Activated CD4-positive, alpha-beta T cell treated with anti-CD3 and anti-CD28 coated beads, Interleukin-2, amount 50 U/mL, for 24 hours (primary cell): ENCODE measurements around the gene CXCL10.
"Not testable (repeated sequence)": the region's sequence is repeated elsewhere in the genome, so short reads cannot be mapped to it uniquely, and the experiment has no call there.

Experiments
- DNase-seq, 2 donors: peaks; one replicate each; pipeline ENCODE4 v3.0.0-alpha.2; 2020; ENCODE audit warnings: low read depth in 1 of 2, low spot score in 1 of 2

Gene CXCL10

DNA sequence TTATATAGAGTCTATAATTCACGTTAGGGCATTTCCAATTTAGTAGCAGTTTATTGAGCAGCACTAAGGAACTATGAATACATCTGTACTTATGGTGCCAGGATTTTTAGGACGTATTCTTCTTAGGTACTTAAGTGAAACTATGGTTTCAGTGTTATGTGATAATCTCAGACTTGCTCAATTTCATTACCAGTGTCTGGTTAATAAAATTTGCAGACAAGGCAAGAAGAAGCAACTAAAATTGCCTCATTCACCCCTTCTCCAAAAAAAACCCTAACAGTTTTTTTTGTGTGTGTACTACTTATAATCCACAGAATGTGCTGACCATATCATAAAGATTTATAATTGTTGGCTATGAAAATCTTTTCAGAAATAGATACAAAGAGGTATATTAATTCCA, 6.0 kb upstream of the CXCL10 start:
- DNase-seq = no peak

DNA sequence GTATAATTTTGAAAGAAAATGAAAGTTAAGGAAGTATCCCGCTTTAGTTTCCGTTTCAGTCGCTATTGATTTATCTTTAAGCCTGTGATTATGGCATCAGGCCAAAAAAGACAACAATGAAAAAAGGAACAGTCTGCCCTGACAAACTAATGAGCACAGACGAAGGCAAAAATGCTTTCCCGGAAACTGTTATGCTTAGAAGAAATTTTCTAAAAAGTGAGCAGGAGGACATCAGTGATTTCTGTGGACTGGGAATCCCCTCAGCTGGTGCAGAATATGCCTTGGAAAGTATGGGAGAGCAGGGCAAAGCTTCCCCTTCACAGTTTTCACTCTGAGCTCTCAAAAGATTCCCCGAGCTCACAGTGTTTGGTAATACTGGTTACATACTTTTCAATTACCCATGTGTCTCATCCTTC, 5.1 kb upstream of the CXCL10 start:
- DNase-seq = no peak

DNA sequence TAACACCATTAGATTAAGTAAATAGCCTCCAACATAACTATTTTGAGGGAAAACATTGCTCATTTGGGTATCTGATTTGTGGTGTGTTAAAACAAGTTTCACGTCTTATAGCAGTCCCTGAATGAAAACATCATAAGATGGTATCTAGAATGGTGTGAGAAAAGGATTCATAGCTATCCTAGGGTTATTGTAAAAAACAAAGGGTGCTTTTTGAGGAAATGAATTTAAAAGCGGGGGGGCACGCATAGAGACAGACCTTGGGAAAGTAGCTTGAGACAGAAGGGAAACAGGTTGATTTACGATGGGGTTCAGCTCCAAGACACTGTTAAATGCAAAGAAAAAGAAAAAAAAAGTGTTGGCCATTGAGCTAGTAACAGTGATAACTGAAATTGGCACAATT, 768 bp upstream of the CXCL10 start:
- DNase-seq = no peak

DNA sequence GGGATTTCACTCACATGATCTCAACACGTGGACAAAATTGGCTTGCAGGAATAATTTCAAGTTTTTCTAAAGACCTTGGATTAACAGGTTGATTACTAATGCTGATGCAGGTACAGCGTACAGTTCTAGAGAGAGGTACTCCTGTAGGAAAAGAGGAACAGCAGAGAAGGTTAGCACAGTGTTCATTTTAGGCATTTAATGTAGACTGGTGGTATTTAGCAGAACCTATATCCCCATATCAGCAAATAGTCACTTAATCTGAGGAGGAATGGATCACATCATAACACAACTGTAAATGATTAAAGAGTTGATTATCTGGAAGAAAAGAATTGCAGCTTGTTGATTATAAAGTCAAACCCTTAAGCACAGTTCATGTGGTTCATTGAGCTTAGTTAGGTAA, 620 bp downstream of the CXCL10 start:
- DNase-seq = no peak

DNA sequence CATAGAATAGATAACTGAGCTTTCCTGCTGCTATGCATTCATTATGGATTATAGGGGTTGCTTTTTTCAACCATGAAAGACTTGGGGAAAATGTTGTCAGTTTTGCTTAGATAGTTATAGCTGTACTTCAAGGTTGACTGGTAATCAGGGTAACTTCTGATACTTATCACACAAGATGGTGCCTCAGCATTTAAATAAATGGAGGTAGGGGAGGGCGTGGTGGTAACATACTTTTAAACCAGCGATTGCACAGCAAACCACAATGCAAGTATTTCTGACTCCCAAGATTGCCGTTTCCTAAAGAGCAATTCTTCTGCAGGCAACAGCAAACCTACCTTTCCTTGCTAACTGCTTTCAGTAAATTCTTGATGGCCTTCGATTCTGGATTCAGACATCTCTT, 1.3 kb downstream of the CXCL10 start:
- no peak for DNase-seq

DNA sequence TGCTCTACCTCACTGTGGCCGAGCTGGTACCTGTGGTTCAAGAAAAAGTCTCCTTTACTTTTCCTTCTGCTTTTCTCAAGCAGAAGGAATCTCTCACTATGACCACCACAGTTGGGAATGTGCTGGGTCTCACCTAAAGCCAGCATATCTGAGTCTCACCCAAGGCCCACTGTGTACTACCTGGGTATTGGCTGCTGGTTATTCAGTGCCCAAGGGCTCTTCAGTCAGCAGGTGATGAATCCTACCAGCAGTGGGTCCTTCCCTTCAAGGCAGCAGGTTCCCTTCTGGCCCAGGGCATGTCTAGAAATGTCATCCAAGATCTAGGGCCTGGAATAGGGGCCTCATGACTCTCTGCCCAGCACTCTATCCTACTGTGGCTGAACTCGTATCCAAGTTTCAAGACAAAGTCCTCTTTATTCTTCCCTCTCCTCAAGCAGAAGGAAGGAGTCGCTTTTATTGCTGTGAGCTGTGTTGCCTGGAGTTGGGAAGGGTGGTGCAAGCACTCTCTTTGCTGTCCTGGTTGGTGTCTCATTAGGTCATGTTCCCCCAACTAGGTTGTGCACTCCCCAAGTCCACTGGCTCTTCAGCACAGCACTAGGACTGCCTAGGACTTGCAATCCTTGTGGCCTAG, 6.1 kb downstream of the CXCL10 start:
- DNase-seq = no peak

DNA sequence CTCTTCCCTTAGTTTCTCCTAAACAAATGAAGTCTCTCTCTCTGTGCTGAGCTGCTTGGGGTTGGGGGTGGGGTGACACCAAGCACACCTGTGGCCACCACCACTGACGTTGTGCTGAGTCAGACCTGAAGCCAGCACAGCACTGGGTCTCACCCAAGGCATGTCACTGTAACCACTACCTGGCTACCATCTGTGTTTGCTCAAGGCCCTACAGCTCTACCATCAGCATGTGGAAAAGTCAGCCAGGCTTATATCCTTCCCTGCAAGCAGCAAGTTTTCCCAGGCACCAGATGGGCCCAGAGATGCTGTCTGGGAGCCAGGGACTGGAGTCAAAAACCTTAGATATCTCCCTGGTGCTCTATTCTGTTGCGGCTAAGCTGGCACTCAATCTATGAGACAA, 6.9 kb downstream of the CXCL10 start:
- DNase-seq = no peak

DNA sequence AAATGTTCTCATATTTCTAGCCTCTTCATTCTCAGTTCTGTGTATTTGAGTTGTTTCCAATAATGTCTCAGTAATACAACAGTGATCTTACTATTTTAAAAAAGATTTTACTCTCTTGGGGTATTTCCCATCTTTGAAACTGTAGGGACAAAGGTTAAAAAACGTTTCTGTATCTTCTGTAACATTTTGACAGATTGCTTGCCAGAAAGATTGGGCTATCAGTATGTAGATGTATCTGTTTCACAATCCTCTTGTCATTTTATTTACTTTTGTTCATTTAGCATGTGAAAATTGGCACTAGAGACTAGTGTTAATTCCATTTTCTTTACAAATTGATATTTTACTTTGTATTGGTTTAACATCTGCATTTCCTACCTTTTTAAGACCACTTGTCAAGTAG, 9.8 kb downstream of the CXCL10 start:
- no peak for DNase-seq

DNA sequence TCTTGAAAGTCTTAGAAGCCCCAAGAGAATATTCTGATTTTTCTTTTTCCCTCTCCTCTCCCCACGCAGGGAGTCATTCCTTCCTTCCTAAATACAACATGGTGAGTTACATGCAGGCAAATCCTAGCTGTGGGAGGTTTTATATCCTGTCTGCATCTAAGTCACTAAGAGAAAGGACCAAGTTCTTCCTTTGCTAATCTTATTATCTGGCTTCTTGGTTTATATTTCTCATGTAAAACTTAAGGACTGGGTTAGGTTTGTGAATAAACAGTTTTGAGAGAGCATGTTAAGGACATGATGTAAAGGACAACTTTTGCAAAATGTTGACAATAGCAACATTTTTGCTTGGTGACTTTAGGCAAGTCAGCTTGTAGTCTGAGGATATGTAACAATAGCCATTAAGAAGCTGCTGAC, 10.9 kb downstream of the CXCL10 start:
- DNase-seq = no peak

DNA sequence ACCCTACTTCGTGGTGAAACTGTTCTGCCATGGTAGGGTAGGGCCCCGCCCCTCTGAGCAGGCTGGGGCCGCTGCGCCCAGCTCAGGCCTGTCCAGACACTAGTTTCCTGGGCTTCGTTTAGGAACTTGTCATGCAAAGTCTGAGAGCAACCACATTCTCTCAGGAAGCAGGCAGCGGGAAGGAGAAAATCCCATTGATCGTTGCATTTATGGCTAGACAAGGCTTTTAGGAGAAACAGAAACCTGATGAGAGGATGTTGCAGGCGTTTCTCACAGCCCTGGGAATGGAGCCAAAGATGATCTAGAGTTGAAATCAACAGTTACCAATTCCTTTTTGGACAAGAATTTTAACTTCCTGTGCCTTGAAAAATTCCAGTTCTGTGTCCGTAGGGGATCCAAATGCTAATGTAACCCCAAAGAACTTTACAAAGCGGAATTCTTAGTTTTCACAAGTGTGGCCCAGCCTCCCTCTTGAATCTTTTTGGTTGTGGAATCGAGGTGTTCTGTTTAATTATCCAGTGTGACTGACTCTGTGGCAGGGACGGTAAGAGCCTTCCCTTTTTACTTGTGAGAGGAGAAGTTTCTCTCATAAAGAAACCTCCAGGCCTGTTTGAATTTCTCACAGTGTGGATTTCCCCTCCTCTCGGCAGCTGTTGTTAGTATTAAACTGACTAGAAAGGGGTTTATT, 11.5 kb downstream of the CXCL10 start:
- DNase-seq = no peak

DNA sequence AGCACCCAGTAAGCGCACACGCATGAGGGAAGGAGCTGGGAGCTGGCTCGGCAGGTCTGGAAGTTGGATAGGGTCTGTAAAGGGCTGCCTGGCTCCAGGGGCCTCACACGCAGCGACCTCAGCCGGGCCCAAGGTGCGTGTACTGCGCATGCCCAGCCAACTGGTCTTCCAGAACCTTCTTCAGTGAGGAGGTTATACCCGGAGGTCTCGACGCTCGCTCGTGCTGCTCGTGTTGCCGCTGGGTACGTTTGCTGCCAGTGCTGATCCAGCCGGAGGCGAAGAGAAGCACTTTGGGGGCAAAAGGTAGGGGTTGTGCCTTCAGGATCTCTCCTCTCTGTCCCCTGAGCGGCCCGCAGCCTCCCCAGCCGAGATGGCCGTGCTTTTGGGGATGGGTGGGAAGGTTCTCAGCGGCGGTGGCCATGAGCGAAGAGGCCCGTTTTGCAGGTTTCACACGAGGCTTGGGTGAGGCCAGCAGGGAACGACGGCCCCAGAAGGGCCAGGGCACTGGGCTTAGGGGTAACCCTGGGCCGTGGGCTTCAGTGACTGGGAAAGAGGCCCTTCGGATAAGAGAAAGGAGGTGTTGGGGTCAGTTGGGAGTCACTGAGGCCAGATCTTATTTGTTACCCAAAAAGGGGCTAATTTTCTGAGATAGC, 12.2 kb downstream of the CXCL10 start:
- DNase-seq = no peak

DNA sequence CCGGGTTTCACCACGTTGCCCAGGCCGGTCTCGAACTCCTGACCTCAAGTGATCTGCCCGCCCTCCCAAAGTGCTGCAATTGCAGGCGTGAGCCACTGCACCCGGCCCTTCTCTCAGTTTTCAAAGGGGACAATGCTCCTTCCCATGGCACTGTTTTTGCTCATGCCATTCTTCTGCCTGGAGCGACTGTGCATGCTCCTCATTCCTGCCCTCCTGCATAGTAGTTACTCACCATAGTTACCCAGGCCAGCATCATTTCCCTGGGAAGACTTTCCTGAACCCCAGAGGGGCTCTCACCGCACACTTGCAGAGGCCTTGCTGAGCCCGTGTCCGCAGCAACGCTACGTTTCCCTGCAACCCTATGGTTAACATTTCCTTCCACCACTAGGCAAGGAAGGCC, 12.7 kb downstream of the CXCL10 start:
- DNase-seq = no peak

DNA sequence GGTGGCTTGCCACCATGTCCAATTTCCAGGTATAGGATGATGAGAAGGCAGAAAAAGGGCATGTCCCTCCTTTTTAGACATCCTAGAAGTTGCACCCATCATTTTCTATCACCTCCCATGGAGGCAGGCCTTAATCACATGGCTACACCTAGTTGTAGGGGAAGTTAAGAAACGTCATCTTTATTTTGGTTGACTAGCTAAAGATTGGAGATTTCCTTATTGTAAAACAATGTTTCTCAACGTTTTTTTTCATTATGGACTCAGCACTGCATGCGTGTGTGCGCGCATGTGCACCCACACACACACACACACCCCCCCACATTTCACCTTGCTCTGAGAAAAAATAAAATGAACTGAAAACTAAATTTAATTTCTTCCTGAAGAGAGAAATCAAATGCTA, 14.0 kb downstream of the CXCL10 start:
- DNase-seq = no peak

DNA sequence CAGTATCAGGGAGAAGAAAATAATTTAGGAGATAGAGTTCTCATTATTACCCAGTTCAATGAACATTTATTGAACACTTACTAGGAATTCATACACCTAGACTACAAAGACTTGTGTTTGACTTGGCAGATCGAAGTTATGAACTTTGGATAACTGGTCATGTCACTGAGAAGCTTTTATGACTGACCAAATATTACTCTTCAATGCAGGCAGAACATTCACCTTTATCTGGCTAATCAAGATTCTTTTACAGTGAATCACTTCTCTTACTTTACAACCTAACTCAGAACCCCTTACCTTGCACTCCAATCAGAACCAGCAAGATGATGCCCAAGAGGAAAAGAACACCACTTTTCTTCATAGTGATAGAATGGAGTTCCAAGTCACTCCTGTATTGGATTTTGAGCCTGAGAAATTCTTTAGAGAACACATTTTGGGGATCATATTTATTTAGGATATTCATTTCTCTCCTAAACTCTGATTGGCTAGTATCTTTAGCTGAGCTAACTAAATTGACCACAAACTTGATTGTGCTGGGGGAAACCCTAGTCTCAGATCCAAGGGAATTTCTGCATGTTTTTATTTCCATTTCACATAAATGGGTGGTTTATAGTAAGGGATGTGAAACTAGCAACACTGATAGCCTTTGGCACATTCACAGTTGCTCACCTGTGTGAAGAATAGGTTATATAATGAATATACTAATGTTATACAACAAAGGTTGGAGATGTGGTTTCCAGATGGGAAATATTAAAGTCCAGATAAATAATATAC, 16.0 kb downstream of the CXCL10 start, which contains the start of gene CXCL9:
Gene CXCL9, minus strand, starts transcription at position 421 of the 774 bp plus-strand sequence. Its CDS starts 60 bp downstream, at position 361.
- no peak for DNase-seq

DNA sequence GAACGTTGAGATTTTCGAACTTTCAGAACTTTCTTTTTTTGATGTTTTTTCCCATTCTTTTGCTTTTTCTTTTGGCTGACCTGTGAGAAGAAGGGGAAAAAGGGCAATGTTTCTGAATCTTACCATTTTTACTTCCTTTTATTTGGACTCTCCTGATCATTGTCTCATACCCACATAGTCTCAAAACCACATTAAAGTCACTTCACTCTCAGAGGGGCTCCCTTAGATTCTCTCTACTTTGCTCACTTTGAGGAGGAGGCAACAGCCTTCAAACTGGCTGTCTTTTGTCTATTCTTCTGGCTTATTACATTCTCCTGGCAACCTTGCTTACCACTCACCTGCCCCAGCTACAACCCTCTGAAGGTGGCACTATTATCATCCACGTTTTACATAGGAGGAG, 19.7 kb downstream of the CXCL10 start:
- no peak for DNase-seq

DNA sequence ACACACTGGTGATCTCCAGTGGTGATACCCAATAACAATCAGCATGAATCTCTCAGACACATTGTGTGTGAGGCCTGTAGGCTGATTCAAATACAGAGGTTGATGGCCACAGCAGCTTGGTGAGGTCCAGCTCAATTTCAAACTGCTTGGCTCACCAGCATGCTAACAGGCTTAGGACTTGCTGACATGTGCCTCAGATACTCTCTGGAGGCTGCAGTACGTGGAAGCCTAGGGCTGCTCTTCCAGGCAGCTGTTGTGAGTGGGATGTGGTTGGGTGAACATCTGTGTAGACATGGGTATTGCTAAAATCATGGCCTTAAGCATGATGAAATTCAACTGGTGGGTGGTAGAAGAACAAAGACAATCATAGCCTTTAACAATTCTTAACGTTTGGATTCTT, 20.3 kb downstream of the CXCL10 start:
- no peak for DNase-seq

DNA sequence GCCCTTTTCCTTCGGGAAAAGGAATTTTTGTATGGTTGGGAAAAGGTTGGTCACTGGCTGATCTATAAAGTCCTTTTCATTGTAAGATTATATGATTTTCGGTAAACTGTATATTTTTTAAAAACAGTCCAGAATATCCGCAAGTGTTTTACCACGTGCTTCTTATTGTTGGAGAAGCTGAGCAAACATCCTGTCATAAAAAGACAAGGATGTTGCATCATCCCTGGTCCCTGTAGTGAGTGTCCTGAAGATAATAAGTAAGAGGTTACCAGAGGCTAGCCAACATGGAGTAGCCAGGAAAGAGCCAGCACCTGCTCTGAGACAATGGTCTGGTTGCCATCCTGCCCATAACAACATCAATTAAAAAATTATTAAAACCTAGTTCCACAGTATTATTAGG, 21.1 kb downstream of the CXCL10 start:
- DNase-seq = no peak

DNA sequence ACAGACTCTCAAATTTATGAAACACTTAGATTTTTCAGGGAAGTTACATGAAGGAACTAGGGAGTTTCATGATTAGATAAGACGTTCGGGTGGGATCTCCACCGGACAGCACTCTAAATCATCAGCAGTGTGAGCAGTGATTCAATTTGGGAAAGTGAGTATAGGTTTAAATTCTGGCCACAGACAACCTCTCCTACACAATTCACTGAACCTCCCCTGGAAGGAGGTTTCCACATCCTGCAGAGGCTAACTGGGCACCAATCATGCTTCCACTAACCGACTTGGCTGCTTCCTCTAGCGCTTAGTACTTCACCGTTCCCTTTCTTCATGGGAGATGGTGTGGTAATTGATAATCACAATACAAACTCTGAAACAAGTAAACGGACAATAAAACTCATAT, 21.6 kb downstream of the CXCL10 start:
- DNase-seq = no peak

DNA sequence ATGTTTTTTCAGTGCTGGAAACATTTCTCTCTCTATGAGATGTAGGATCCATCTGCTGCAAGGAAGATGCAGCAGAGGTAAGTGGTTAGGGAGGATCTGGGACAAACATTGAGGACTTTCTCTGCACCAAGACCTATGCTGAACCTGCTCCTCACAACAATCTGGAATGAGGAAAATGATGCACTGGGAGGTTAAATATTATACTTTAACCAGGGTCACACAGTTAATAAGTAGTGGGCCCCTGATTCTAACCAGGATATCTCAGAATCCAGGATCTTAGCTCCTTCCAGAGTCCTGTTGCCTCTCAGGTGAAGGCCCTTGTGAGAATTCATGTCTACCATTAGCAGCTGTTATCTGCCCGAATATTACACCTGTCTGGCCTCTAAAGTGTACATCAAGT, 23.0 kb downstream of the CXCL10 start:
- no peak for DNase-seq

DNA sequence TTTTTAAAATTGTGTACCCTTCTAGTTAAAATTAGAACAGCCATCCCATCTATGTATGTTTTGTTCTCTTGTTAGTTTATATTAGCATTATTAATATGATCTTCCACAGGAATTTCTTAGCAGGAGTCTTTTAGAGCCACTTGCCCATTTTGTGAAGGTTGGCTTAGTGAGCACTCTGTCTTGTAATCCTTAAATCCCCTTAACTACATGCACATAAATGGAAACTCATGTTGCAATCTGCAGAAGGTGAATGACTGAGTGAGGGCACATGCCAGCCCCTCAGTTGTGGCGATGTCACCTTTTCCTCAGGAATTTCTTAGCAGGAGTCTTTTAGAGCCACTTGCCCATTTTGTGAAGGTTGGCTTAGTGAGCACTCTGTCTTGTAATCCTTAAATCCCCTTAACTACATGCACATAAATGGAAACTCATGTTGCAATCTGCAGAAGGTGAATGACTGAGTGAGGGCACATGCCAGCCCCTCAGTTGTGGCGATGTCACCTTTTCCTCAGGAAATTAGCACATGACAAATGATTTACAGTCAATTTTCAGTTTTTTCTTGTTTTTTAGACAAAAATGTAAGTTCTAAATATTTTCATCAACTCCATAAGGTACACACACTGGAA, 24.7 kb downstream of the CXCL10 start:
- DNase-seq = not testable (repeated sequence)

DNA sequence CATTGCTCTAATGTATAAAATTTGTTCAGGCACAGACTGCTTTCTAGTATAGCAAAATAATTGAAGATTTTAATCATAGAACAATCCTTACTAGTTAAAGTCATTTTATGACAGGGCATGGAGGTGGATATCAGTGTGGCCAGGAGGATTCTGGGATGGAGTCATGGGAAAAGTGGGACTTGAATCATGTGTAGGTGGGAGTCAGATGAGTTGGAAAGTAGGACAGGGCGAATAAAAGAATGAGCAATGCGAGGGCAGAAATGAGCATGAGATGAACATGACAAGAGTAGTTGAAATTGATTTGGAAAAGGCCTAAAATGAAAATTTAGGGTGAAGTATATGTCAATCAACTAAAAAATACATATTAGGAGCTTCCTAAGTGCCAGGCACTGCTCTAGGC, 25.4 kb downstream of the CXCL10 start:
- DNase-seq = no peak
